HG02763 (cell line): ENCODE results near the gene AHDC1.
"Not testable (repeated sequence)": the region's sequence is repeated elsewhere in the genome, so short reads cannot be mapped to it uniquely, and the experiment has no call there.

ENCODE experiments used
- ATAC-seq: cut with Tn5 transposase; IDR thresholded peaks from one replicate; pipeline ENCODE4 v1.9.1; 2021; ENCODE audit warnings: mild to moderate bottlenecking, moderate library complexity; ENCODE audit not compliant: unreplicated experiment

Gene AHDC1

DNA sequence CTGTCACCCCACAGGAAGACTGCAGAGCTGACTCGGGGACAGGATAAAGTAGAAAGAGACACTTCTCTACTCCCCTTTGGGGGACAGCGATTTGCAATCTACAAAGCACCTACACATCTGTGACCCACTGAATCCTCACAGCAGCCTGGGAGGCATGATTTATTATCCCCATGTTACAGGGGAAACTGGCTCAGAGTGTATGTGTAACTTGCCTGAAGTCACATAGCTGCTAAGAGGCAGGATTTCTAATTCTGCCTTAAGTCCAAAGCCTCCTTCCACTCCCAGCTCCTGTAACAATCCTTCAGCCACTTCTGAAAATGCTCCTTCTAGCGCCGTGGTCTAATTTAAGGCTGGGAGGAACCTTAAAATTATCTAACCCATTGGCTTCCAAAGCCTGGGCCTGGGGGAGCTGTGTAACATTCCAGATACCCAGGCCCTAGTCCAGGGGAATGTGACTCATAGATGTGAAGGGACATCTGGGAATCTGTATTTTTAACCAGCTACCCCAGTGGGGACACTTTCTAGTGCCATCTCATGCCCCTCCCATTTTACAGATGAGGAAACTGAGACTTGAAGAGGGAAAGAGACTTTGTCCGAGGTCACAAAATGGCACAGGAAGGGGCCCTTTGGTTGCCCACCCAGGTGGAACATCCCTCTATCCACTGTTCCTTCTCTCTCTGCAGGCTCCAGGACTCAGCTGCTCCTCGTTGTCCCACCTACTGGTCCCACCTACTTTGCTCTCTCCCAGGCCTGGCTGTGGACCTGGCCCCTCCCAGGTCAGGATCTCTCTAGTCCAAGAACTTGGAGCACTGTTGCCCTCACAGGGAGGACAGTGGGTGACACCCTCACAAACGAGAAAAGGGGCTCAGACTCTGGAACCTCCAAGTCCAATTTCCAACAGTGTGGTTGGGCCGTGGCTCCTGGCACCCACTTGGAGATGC lies 48.9 kb downstream of the AHDC1 start:
- no peak for ATAC-seq

- no peak for ATAC-seq
Observed at GRCh38 chr1:27554293-27554692, 49.7 kb downstream of the AHDC1 start.

DNA sequence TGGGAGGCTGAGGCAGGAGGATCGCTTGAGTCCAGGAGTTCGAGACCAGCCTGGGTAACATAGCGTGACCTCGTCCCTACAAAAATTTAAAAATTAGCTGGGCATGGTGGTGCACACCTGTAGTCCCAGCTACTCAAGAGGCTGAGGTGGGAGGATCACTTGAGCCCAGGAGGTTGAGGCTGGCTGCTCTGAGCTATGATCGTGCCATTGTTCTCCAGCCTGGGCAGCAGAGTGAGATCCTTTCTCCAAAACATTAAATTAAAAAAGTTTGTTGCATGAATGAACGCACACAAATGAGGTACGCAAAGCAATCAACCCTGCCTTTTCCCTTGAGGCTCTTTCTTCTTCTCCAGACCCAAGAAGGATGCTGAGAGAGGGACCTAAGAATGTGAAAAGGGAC lies 50.1 kb downstream of the AHDC1 start:
- ATAC-seq = not testable (repeated sequence)

DNA sequence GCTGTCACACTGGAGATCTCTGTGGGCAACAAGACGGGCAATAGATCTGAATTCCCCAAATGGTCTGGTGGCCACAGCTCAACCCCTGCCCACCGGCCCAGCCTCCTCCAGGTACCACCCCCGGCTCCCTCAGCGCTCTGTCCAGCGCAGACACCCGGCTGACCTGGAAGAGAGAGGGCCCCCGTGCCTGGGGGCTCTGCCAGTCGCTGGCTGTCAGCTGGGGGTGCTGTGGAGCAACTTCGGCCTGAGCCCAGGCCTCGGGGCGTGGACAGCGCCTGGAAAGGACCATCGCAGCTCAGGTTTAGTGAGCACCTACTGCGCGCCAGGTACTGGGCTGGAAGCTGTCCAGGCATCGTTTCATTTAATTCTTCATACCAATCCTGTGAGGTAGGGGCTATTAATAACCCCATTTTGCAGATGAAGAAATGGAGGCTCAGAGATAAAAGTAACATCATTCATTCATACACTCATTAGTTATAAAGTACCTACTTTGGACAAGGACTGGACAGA lies 51.0 kb downstream of the AHDC1 start:
- no peak for ATAC-seq

DNA sequence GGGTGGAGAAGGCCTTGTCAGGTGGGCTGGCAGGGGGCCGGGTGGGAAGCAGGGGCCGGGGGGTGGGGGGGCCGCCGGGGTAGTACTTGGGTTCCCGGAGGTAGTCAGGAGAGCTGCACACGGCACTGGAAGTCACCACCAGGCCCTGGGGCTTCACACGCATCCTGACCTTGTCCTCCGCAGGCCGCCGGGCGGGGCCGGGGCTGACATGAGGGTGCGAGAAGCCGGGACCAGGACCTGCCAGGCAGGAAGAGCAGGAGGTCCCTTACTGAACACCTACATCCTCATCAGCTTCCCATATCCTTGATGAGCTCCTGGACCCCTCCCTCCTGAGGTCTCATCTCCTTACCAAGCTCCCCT lies 52.0 kb downstream of the AHDC1 start:
- ATAC-seq = no peak

GRCh38 chr1:27551170-27551952 lies 52.6 kb downstream of the AHDC1 start:
- ATAC-seq = no peak

GRCh38 chr1:27550510-27551169 lies 53.3 kb downstream of the AHDC1 start:
- ATAC-seq = no peak

- no peak for ATAC-seq
Observed at GRCh38 chr1:27549807-27550408, 54.0 kb downstream of the AHDC1 start.

DNA sequence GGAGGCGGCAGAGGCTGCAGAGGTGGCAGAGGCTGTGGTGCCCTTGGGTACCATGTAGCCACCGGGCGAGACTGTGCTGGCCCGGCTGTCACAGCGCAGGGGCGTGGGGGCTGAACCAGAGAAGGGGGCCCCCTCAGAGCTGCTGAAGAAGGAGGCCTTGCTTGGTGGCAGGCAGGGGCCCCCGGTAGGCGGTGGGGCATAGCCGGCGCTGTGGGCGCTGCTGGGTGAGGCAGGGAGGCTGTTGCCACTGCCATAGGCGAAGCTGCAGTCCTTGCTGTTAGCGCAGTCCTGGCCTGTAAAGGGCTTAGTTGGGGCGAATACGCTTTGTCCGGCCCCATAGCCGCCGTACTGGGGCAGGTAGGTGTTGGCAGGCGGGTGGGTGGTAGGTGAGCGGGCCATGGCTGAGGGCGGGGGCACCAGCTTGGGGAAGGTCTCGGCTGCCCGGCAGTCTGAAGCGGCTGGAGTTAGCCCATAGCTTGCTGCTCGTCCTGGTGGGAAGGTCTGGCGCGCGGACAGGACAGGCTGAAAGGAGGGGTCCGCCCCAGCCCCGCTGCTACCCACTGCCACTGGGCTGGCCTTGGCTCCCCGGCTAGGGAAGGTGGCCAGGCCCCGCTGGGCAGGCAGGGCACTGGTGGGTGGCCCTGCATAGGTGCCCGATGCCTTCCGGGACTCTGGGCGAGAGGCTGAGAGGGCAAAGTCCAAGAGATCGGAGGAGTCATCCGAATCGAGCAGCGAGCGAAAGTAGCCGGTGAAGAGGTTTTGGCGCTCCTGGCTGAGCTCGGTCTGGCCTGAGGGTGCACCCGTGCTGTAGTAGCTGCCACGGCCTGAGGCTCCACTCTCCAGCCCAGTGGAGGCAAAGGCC lies 54.9 kb downstream of the AHDC1 start:
- no peak for ATAC-seq

DNA sequence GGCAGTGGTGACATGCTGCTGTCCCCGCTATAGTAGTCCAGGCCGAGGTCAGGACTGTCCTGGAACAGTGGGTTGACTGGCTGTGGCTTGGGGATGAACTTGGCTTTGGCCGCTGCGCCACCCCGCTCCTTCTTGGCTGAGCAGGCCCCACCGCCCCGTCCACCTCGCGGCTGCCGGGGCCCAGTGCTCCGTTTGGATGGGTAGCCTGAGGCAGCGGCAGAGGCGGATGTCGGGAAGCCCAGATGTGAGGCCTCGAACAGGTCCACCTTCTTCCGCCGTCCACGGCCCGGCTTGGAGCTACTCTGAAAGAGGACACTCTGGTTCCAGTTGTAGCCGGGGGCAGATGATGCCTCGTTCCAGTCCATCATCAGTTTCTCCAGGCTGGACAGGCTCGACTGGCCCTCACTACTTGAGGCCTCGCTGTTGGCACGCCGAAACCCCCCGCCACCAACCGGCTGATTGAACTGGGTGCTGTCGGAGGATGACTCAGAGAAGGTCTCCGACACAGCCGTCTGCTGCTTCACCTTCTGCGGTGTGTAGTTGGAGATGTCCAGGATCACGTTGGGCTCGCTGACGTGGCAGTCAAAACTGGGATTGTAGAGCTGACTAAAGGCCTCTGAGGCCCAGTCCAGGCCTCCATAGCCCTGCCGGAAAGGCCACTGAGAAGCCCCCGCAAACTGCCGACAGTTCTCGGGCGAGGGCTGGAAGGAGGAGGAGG lies 55.6 kb downstream of the AHDC1 start:
- ATAC-seq = no peak

DNA sequence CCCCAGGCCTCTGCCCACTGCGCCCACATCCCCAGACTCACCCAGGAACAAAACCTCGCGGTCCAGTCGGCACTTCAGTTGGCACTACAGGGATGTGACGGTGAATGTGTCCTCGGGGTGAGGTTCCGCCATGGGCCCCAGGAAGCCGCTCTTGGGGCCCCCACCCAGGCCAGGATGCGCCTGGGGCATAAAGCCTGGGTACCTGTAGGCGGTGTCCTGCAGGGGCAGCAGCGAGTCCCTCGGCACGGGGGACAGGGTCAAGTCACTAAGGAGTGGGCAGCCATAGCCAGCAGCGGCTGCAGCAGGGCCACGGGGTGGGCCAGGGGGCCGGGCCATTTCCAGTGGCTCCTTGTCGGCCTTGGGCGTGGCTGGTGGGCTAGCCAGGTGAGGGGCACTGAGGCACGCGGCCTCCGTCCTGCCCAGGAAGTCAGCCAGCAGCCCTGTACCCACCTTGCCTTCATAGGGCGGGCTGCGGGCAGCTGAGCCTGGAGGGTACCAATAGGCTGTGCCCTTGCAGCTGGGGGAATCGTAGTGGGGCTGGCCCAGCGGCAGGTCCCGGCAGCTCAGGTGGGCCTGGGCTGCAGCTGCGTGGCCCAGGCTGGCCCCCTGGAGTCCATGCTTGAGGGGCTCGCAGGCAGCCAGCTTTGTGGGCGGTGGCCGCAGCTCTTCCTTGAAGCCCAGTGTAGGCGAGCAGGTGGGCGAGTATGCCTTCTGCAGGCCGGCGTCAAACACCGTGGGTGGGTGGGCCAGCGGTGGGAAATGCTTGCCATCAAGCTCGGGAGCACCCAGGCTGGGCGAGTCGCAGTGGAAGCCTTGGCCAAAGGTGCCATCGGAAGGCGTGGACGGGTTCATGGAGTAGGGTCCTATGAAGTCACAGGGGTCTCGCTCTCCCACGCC lies 56.5 kb downstream of the AHDC1 start:
- no peak for ATAC-seq

- ATAC-seq = no peak
Observed at GRCh38 chr1:27545876-27546275, 58.1 kb downstream of the AHDC1 start.

DNA sequence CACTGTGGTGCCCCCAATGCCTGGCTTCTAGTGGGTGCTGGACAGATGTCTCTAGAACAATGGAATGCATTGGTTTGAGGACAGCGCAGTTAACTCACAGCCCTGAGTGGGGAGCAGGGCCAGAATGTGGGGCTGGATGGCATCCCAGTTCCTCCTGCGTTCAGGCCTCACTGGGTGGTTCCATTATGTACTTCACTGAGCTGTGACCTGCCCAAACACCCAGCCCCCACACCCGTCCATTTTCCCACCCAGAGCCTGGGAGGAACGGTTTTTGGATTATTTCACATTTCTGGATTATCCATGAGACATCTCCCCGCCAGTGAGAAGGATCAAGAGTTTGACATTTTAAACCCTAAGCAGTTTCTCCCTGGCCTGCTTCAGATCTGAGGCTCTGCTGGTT lies 58.7 kb downstream of the AHDC1 start:
- no peak for ATAC-seq

- no peak for ATAC-seq
Observed at GRCh38 chr1:27544834-27545233, 59.1 kb downstream of the AHDC1 start.

DNA sequence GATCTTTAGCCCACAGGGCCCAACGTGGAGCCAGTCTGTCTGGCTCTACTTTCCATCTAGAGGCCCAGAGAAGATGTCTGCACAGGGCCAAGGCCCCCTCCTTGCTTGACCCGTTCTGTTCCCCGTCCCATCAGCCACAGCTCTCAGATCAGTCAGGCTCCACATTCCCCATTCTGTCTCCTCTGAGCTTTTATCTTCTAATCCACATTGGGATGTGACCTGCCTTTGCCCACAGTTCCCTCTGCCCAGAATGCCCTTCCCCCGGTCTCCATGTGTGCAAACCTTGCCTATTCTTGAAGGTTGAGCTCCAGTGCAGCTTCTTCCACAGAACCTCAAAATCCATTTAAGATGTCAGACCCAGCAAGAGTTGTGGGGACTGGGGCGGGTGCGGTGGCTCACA lies 60.7 kb downstream of the AHDC1 start:
- no peak for ATAC-seq

DNA sequence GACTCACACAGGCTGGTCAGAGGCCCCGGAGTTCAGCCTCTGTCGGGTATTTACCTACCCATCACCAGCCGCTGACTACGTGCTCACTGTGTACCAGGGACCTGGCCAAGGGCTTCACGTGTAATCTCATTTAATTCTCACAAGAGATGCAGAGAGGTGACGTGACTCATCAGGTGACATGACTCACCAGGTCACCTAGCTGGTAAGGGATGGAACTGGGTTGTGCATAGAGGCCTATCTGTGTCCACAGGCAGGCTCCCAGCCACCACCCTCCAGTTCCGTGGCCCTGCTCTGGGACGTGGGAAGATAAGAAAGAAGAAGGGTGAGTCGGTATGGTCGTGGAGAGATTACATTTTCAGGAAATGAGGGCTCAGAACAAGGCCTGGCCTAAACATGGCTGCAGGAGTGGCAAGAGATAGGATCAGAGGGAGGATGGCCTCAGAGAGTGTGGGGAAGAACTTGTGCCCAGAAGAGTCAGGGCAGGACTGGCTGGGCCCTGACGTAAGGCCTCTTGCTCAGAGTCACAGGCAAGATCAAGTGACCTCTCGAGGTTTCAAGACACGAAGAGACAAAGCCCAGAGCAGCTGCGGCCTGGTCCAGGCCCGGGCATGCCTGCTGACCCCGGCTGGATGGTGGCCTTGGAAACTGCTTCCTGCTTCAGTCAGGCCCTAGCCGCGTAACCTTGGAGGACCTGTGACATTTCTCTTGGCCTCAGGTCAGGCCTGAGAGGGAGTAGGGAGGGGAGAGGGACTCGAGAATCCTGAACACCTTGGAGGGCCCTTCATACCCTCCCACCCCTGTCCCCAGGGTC lies 61.3 kb downstream of the AHDC1 start:
- no peak for ATAC-seq
